Stimulated activated CD4-positive, alpha-beta T cell treated with anti-CD3 and anti-CD28 coated beads, Interleukin-12 subunit alpha, Interleukin-12 subunit beta, amount 100 ng/mL, for 48 hours (primary cell): ENCODE measurements around the gene OR5W2.
"Not testable (repeated sequence)": the region's sequence is repeated elsewhere in the genome, so short reads cannot be mapped to it uniquely, and the experiment has no call there.

Experiments
- DNase-seq, 3 donors: peaks; one replicate each; pipeline ENCODE4 v3.0.0-alpha.2; 2020; ENCODE audit warnings: low read depth in 2 of 3, low spot score in 1 of 3

The OR5W2 gene

DNA sequence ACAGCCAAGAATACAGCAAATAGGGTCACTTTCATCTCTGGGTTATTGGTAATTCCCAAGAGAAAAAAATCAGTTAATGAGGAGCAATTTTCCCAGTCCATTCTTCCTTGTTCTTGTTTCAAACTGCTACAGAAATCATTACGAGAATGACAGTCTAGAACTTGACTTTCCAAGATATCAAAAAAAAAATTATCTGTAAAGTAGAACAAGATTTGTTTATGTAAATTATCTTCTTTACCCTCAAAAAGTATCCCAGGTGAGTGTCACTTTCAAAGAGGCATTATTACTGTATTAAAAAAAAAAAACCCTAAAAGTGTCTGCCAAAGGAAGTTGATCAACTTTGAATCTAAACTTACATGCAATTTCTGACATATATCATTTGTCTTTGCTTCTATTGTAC is at the start of gene OR5W2:
Gene OR5W2, minus strand, starts transcription at position 101 of the 400 bp plus-strand sequence. Its CDS starts 0 bp downstream, at position 101.
- DNase-seq: no peak

DNA sequence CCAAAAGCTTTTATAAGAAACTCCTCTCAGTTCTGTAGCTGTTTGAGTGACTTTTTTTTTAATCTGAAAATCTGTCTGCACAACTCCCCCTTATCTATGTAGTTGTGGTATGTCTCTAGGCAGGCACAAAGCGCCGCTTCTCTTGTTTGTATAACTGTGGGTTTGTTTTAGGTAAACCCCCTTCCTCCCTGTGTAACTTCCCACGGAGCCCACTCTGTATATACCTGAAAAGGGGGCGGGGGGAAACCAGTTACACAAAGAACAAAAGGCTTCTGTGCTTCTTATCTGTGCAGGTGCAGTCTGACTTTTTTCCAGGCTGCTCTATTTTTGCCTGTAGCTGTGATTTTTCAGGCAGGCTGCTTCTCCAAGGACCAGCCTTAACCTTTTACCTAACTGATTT is 42.1 kb upstream of the OR5W2 start:
- DNase-seq: no peak

DNA sequence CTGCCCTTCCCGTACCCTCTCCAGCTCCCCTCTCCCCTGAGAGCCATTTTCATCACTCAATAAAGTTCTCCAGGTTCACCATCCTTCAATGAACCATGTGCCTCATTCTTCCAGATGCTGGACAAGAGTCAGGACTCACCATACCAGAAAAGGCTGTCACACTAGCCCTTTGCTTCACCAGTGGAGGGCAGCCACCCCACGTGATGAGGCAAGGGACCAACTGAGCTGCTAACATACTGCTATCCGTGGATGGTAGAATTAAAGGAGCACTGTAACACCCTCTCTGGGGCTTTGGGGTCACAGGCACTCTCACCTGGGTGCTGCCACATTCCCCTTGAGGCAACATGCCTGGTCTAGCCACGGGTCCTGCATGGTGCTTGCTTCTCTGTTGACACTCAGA is 34.9 kb upstream of the OR5W2 start:
- no peak for DNase-seq

DNA sequence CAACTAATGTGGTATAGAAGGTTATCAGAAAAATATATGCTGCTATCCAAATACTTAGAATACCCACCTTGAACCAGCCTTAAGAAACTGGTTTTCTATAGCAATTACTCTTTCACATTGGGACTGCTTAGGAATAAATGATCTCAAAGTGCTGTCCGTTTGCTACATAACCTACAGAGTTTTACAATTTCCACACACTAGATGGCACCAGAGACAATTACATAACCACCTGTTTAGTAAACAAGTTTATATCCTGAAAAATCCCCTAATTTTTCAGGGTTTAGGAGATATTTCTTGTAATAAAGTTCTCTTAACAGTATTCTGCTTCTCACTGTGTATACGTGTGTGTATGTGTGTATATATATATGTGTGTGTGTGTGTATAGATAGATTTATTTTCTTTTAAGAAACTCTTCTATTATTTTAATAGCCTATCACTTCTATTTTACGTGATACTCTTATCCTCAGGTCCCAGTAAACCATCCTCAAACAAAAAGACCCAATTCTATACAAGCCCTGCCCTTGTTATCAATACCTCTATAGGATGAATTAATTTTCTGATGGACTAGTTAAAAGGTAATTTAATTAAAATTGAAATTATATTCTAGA is 28.5 kb upstream of the OR5W2 start:
- DNase-seq: no peak

DNA sequence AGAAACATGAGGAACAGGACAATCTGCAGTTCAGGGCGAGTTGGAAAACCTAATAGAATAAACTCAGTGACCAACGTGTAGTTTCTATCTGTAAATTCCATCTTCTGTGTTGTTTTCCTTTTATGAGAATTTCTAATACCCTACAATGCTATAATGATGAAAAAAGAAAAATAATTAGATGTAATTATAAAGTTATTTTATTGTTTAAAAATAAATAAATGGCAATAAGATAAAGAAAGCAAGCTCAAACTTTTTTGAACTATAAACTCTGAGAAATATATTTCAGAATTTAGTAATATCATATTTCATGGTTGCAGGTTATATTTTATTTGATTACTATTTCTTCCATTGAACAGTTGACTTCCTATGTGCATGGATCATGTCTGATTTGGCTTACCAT is 21.9 kb upstream of the OR5W2 start, which contains the start of gene OR5I1:
Gene OR5I1, minus strand, starts transcription at position 101 of the 400 bp plus-strand sequence. Its CDS starts 0 bp downstream, at position 101.
- no peak for DNase-seq

DNA sequence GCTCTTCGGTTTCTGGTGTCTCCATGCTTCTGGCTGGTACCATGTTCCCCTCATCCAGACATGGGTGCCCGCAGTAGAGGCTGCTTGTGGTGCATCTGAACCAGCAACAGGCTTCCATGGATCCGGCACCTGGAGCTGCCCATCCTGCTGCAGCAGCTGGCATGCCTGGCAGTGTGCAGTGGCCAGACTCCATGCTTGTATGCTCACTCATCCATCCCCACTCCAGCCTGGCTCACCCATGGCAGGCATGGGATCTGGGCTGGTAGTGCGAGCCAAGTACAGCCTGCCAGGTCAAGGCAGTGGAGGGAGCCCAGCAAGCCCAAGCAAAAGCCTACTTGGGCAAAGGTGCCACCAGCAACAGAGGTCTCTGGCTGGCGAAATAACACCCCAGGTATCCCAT is 6.2 kb upstream of the OR5W2 start:
- DNase-seq: no peak

DNA sequence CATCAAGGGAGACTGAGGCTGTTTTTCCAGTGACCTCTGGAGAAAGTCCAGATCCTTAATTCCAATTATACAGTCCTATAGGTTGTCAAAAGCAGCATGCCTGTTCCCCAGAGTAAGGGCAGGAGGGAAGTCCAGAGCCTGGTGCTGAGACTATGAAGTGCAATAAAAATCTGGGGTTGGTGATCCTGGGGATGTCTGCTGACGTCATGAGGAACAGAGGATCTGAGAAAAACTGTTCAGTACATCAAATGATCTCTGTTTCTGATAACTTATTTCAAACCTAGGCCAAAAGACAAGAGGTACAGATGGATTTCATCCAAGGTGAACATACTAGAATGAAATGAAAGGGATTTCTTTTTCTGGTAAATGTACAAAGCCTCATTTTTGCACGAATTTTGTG is 12.1 kb downstream of the OR5W2 start:
- DNase-seq: no peak

DNA sequence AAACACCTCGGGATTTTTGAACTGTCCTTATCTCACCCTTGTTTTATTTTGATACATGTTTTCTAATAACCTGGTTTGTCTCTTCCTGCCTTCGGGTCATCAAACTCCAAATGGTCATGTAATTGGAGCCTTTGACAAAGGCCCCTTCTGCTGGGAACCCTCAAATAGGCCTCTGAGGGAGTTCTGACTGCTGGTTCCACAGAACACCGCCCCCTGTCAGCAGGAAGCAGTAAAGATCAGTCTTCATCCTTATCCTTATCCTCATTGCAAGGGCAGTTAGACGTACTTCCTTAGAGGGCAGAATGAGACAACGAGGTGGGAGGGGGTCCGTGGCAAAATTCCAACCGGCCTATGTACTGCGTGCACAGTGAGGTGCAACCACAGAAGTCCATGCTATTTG is 19.2 kb downstream of the OR5W2 start:
- DNase-seq: no peak

DNA sequence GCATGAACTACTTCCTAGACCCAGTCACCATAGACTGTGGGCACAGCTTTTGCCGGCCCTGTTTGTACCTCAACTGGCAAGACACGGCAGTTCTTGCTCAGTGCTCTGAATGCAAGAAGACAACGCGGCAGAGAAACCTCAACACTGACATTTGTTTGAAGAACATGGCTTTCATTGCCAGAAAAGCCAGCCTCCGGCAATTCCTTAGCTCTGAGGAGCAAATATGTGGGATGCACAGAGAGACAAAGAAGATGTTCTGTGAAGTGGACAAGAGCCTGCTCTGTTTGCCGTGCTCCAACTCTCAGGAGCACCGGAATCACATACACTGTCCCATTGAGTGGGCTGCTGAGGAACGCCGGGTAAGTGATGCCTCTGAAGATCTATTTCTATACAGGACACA is 28.9 kb downstream of the OR5W2 start:
- DNase-seq: not testable (repeated sequence)

DNA sequence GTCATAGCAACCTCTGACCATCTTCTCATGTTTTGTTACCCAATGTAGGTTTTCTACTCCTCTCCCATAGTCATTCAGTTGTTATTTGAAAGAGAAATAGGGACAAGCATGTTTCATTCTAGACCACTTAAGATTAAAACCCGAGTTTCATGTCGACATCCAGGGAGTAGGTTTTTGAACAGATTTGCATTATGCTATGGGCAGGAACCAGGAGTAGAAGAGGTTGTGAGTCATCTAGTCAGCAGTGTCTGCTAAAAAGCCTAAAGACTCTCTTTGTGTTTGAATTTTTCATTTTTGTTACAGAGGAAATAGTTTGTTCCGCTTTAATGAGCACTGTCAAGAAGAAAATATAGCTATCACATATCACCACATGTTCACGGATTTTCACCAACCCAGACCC is 29.4 kb downstream of the OR5W2 start:
- DNase-seq: not testable (repeated sequence)

DNA sequence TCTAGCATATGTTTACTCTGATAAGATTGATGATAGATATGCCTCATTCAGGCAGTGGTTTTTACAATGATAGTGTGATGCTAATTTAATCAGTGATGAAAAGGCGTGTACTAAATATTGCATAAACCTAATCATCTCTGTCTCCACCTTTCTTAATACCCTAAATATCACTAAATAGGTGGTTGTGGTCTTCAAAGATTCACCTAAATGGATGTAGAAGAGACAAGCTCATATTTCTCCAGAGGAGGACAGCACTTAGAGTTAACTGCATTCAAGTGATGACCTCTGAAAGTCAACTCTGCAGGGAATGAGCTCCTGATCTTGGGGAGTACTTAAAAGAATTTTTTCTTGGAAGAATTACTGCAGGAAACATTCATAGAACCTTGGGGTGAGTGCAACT is 31.4 kb downstream of the OR5W2 start, which contains the start of gene TRIM51:
Gene TRIM51, plus strand, starts transcription at position 301 of the 400 bp plus-strand sequence. CDS start 2,132 bp downstream, outside the sequence.
- not testable (repeated sequence) for DNase-seq

DNA sequence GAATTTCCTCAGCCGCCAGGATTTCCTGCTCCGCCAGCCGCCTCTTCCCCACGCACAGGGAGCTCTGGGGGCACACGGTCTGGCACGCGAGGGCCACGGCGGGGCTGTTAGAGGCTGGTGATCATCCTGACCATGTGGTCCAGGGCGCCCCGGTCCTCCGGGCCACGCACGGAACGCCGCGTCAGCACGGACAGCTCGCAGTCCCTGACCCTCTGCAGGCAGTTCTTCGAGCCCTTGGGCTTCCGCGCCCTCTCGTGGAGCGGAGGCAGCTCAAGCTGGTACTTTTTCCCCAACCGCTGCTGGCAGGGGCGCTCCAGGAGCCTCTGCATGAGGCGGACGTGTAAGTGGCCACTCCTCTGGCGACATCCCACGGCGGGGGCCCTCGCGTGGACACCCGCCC is 41.2 kb downstream of the OR5W2 start:
- DNase-seq: not testable (repeated sequence)

DNA sequence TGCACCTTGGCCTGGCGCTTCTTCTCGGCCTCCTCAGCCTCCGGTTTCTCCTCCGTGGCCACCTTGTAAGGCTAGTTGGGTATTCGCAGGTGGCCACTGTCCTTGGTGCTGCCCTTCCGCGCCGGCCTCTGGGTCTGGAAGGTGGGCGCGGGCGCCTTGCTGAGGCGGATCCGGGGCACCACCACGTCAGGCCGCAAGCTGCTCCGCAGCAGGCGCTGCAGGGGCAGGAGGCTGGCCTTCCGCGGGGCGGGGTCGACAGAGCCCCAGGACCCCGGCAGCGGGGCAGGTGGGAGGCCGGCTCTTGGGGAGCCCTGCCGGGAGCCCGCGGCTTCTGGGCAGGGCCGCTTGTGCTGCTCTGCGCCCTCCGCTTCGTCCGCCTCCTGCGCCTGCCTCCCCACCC is 41.7 kb downstream of the OR5W2 start:
- DNase-seq: not testable (repeated sequence)

DNA sequence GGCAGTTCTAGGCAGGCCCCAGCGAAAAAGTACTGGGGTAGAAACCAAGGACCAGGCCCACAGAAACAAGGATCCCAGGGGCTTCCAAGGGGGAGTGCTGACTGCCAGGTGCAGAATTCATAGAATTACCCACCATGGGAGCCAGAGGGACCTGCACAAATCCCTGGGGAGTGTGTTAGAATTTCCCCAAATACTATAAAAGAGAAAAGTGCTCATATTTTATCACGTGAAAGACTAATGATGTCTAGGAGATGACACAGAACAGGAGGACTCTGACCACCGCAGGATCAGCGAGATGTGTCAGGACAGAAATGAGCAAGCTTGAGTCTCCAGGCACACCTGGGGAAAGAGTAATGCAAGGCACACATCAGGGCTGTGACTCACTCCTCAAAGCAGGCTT is 47.0 kb downstream of the OR5W2 start:
- DNase-seq: not testable (repeated sequence)
